Karpas-422 (cell line): Measurements from ENCODE around the gene PALM3. TPM values are rescaled to one million over a fixed set of nuclear protein-coding genes. Genes with fewer than 3 reads are reported as not detected.
A peak's percentile ranks its signal among the peaks of the same experiment; 100 is the strongest.

Source experiments
- DNase-seq: peaks from one replicate; pipeline ENCODE4 v3.0.0-alpha.2; 2015
- H2AFZ ChIP-seq: fragments of 200-600 bp; sonication (generic); 2 replicates; pipeline ENCODE4 v1.6.1; 2014; ENCODE audit warnings: antibody characterized with exemption, low read length, mixed read lengths
- H3K27ac ChIP-seq: fragments of 200-600 bp; sonication (generic); 2 replicates; pipeline ENCODE4 v1.5.1; 2014; ENCODE audit warnings: mild to moderate bottlenecking, low read length, moderate library complexity
- H3K27me3 ChIP-seq: fragments of 200-600 bp; sonication (generic); 2 replicates; pipeline ENCODE4 v1.6.1; 2014; ENCODE audit warnings: low read length, mixed read lengths
- H3K36me3 ChIP-seq: fragments of 200-600 bp; sonication (generic); 2 replicates; pipeline ENCODE4 v1.6.1; 2014; ENCODE audit warnings: low read length, mixed read lengths; ENCODE audit not compliant: insufficient read depth
- H3K4me1 ChIP-seq: fragments of 200-600 bp; sonication (generic); 2 replicates; pipeline ENCODE4 v1.6.1; 2014; ENCODE audit warnings: mild to moderate bottlenecking, low read length, mixed read lengths
- H3K4me2 ChIP-seq: fragments of 200-600 bp; sonication (generic); 2 replicates; pipeline ENCODE4 v1.6.1; 2014; ENCODE audit warnings: low read length, low read depth, mild to moderate bottlenecking; ENCODE audit not compliant: poor library complexity, severe bottlenecking
- H3K4me3 ChIP-seq: fragments of 200-600 bp; sonication (generic); 2 replicates; pipeline ENCODE4 v1.5.1; 2014; ENCODE audit warnings: mild to moderate bottlenecking, antibody characterized with exemption, low read length, mixed read lengths
- H3K79me2 ChIP-seq: fragments of 200-600 bp; sonication (generic); 2 replicates; pipeline ENCODE4 v1.6.1; 2014; ENCODE audit warnings: mild to moderate bottlenecking, low read length, mixed read lengths
- H3K9ac ChIP-seq: fragments of 200-600 bp; sonication (generic); 2 replicates; pipeline ENCODE4 v1.6.0; 2014; ENCODE audit warnings: low read length
- H3K9me2 ChIP-seq: fragments of 200-600 bp; sonication (generic), shearing (Covaris generic); replicated peaks from 2 replicates; pipeline ENCODE4 v1.6.0; 2014; ENCODE audit warnings: mild to moderate bottlenecking, low read length, moderate library complexity; ENCODE audit not compliant: insufficient read depth
- H3K9me3 ChIP-seq: fragments of 300-700, 200-600 bp; sonication (generic); 2 replicates; pipeline ENCODE4 v1.6.1; 2014; ENCODE audit warnings: low read length, mixed read lengths
- H4K20me1 ChIP-seq: fragments of 200-600 bp; sonication (generic); 2 replicates; pipeline ENCODE4 v1.6.1; 2014; ENCODE audit warnings: mild to moderate bottlenecking, antibody characterized with exemption, low read length, low read depth; ENCODE audit not compliant: insufficient read depth
- total RNA-seq: library from RNA; depleted of rRNA; stranded (reverse); fragments of >200 nt; shearing (Covaris generic); gene quantifications from 2 replicates; pipeline ENCODE4 v1.2.3, GENCODE V29; 2014; ENCODE audit warnings: low replicate concordance

PALM3 gene
- total RNA-seq, 1 experiment from 2014 or later, result not detected

DNA sequence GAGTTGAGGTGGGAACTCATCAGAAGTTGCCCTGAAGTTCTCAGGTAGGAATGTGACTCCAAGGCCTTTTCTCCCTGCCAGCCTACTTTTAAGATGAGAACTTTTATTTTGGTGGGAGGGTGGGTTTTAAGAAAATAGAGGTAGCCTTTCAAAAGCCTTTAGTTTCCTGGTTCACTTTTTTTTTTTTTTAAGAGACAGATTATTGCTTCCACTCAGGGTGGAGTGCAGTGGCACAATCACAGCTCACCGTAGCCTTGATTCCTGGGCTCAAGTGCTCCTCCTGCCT lies 20.7 kb upstream of the PALM3 start:
- Histone ChIP-seq H3K4me3 (no peak overlapping the region), H3K9me2 (no peaks in the 10 kb centered on the region), H3K79me2 (no peaks in the 10 kb centered on the region), H3K4me2 (no peak overlapping the region), H3K27ac (no peak overlapping the region), H3K9me3 (no peaks in the 10 kb centered on the region), H4K20me1 (no peaks in the 10 kb centered on the region), H3K27me3 (no peaks in the 10 kb centered on the region), H3K9ac (no peak overlapping the region), H3K36me3 (no peaks in the 10 kb centered on the region), H2AFZ (no peak overlapping the region), H3K4me1 (peaks cover 20% of the 10 kb centered on the region)
- DNase-seq, result no peak

DNA sequence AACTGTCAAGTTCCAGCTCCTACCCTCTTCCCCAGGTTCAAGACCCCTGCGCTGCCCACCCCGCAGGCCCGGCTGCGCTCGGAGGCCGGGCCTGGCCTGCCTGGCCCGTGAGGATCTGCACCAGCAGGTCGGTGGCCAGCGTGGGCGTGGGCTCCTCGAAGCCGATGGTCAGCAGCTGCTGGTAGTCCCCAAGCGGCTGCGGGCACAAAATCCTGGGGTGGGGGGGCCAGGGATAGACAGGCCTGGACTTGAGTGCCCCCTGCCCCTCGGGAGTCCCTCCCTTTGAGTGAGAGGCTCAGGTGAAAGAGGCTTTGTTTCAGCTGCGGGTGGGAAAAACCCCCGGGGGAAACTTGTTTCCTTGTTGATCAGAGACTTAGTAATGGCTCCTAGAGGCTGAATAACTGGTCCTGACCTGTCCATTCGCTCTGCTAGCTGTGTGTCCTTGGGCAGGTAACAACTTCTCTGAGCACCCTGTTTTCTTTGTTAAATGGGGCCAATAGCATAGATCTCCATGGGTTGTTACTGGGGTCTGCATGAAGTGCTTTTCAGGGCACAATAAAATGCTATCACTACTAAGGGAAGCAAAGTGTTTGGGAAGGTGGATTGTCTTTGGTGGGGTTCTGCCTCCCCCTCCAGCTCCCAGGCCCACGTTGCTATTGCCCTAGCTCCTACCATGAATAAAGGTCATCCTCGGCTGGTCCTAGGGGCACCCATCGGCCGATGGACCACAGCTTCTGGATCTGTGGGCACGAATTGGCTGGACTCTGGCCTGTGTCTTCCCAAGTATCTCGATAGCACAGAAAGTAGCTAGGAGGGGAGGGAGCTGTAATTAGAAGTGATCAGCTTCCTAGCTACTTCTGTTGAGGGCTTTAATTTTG lies 20.2 kb upstream of the PALM3 start:
- H3K9me3 ChIP-seq, result no peaks in the 10 kb centered on the region
- no peak overlapping the region for H3K27ac ChIP-seq
- peak overlapping the region; percentile 74 for H3K9ac ChIP-seq
- no peaks in the 10 kb centered on the region for H4K20me1 ChIP-seq
- no peak for DNase-seq
- no peaks in the 10 kb centered on the region for H3K36me3 ChIP-seq
- no peaks in the 10 kb centered on the region for H3K79me2 ChIP-seq
- H3K9me2 ChIP-seq, result no peaks in the 10 kb centered on the region
- peak overlapping the region; percentile 75 for H3K4me3 ChIP-seq
- H2AFZ ChIP-seq, result peak overlapping the region; percentile 87; the same call in 1 of the 2 replicates
- peaks cover 20% of the 10 kb centered on the region for H3K4me1 ChIP-seq
- H3K4me2 ChIP-seq, result peak overlapping the region; percentile 86
- H3K27me3 ChIP-seq, result no peaks in the 10 kb centered on the region

DNA sequence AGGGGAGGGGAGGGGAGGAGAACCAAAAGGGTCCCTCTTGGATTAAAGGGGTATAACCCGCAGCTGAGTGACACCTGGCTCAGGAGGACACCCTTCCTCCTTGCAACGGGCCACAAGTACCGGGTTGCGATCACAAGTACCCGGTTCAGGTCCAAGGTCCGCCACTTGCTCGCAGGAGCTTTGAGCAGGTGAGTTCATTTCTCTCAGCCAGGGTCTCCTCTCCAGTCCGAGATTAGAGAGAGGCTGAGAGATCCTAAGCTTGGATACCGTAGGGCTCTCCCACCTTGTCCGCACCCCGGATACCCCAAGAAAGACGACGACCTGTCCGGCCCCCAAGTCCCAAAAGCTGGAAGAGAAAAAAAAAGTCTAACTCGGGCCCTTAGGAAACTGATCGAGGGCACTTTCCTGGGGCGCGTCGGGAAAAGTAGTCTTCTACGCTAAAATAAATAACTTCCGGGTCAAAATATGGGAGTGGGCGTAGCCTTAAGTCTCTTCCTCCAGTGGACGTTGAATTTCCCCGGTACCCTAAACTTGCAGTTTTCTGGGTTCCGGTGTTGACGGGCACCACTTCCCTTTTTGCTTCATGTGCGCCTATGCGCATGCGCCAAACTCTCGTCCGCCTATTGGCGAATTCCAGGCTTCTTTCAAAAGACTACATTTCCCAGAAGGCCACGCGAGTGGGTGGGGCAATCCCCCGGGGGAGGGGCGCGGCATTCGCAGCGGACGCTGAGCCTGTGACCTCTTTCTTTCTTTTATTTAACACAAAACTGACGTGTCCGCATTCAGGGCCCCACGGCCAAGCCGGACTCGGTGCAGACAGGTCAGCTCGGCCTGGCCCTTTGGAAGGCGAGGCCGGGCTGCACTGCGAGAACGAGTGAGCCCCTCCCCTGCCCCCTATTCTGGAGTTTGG lies 19.3 kb upstream of the PALM3 start:
- Histone ChIP-seq H3K4me3 (peak overlapping the region; percentile 85), H3K9me2 (no peaks in the 10 kb centered on the region), H3K4me1 (peaks cover 20% of the 10 kb centered on the region), H3K27ac (0 out of 2 replicates have a peak overlapping the region, but pooled peaks have one; percentile 49), H4K20me1 (no peaks in the 10 kb centered on the region), H3K9me3 (no peaks in the 10 kb centered on the region), H3K4me2 (peak overlapping the region; percentile 86), H3K9ac (peak overlapping the region; percentile 80), H3K36me3 (no peaks in the 10 kb centered on the region), H3K27me3 (no peaks in the 10 kb centered on the region), H3K79me2 (no peaks in the 10 kb centered on the region), H2AFZ (peak overlapping the region; percentile 92)
- peak; percentile 100 for DNase-seq

DNA sequence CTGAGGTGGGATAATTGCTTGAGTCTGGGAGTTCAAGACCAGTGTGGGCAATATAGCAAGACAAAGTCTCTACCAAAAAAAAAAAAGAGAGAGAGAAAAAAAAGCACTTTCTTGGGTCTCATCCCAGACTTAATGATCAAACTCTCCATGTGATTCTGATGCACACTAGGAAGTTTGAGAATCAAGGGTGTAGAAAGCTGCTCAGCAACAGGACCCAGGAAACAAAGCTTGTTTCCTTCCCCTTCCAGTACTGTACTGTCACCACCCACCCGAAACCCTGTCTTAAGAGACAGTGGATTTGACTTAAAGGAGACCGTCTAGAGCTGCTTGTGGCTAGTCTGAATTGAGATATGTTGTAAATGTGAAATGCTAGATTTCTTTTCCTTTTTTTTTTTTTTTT lies 16.5 kb upstream of the PALM3 start:
- Histone ChIP-seq H3K79me2 (no peaks in the 10 kb centered on the region), H3K4me2 (no peak overlapping the region)
- peak; percentile 35 for DNase-seq

DNA sequence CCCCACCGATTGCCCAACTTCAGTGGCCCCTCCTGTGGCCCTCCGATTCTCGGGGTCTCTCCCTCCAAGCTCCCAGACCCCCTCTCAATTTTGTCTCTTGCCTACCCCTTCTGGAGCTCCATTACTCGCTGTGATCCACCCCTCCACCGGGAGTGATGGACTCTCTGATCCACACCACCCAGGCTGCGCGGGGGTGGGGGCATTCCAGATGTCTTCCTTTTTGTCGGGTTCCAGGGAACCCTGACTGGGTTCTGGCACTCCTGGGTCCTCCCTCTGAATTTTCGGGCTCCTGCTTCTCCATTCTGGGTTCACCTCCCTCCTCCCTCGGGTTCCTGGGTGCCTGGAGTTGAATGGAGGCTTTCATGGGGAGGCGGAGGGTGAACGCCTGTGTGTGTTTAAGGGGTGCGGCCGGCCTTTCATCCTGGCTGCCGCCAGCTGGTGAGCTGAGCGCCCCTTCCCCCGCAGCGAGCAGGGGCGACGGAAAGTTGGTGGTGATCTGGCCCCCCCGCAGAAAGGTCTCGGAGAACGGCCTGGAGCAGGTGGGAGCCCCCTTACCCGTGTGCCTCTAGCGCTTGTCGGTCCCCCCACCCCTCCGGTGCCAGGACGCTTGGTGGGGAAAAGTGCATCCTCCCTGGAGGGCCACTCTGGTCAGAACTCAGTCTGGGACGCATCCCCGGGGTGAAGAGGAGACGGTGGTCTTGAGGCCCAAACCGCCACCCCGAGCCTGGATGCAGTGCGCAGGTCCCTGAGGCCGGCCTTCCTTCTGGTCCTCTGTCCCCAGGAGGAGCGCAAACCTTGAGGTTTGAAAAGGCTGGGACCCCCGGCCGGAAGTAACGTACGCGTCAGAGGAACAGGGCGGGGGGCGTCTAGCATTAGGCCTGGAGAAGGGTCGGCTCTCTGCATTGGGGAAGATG lies 12.3 kb upstream of the PALM3 start:
- no peak overlapping the region for H3K27ac ChIP-seq
- peak; percentile 53 for DNase-seq
- peak overlapping the region; percentile 77 for H3K4me3 ChIP-seq

More for the DNA sequence above, 16.5 kb upstream of the PALM3 start:
- no peaks in the 10 kb centered on the region for H3K27me3 ChIP-seq
- H4K20me1 ChIP-seq, result no peaks in the 10 kb centered on the region
- H3K9ac ChIP-seq, result no peak overlapping the region
- no peak overlapping the region for H2AFZ ChIP-seq
- no peaks in the 10 kb centered on the region for H3K9me3 ChIP-seq
- H3K9me2 ChIP-seq, result no peaks in the 10 kb centered on the region
- peaks cover 37% of the 10 kb centered on the region for H3K4me1 ChIP-seq
- no peak overlapping the region for H3K27ac ChIP-seq
- H3K4me3 ChIP-seq, result no peak overlapping the region
- no peaks in the 10 kb centered on the region for H3K36me3 ChIP-seq

DNA sequence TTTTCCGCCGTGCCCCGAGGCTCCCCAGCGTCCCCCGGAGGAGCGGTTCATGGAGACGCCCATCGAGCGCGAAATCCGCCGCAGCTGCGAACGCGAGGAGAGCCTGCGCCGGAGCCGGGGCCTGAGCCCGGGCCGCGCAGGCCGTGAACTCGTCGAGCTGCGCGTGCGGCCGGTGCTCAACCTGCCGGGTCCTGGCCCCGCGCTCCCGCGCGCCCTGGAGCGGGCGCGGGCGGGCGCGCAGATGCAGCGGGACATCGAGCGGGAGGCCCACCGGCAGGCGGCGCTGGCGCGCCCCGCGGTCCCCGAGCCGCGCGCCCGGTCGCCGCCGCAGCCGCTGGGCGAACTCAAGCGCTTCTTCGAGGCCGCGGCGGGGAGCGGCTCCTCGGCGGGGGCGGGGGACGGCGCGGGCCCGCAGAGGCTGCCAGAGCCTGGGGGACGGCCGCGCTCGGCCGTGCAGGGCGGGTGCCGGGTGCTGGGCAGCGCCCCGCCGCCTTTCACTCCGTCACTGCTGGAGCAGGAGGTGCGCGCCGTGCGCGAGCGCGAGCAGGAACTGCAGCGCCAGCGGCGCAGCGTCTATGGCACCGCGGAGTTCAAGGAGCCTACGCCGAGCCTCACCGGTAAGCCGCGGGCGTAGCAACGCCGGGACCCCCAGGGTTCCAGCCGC lies 11.5 kb upstream of the PALM3 start:
- Histone ChIP-seq H3K27me3 (no peaks in the 10 kb centered on the region; the same call in 1 of the 2 replicates), H3K9me3 (no peaks in the 10 kb centered on the region), H3K9ac (peak overlapping the region; percentile 75), H3K9me2 (no peaks in the 10 kb centered on the region), H3K79me2 (no peaks in the 10 kb centered on the region), H3K36me3 (no peaks in the 10 kb centered on the region), H3K4me1 (peaks cover 34% of the 10 kb centered on the region), H2AFZ (peak overlapping the region; percentile 85; the same call in 1 of the 2 replicates), H3K4me3 (peak overlapping the region; percentile 77), H3K4me2 (peak overlapping the region; percentile 98), H3K27ac (no peak overlapping the region), H4K20me1 (no peaks in the 10 kb centered on the region)
- peak; percentile 92 for DNase-seq

More for the DNA sequence above, 12.3 kb upstream of the PALM3 start:
- Histone ChIP-seq H3K9me3 (no peaks in the 10 kb centered on the region), H4K20me1 (no peaks in the 10 kb centered on the region), H3K36me3 (no peaks in the 10 kb centered on the region), H3K9ac (peak overlapping the region; percentile 75), H3K4me2 (peak overlapping the region; percentile 98), H3K9me2 (no peaks in the 10 kb centered on the region), H3K4me1 (peaks cover 34% of the 10 kb centered on the region), H3K79me2 (no peaks in the 10 kb centered on the region), H3K27me3 (no peaks in the 10 kb centered on the region; the same call in 1 of the 2 replicates), H2AFZ (peak overlapping the region; percentile 85; the same call in 1 of the 2 replicates)

DNA sequence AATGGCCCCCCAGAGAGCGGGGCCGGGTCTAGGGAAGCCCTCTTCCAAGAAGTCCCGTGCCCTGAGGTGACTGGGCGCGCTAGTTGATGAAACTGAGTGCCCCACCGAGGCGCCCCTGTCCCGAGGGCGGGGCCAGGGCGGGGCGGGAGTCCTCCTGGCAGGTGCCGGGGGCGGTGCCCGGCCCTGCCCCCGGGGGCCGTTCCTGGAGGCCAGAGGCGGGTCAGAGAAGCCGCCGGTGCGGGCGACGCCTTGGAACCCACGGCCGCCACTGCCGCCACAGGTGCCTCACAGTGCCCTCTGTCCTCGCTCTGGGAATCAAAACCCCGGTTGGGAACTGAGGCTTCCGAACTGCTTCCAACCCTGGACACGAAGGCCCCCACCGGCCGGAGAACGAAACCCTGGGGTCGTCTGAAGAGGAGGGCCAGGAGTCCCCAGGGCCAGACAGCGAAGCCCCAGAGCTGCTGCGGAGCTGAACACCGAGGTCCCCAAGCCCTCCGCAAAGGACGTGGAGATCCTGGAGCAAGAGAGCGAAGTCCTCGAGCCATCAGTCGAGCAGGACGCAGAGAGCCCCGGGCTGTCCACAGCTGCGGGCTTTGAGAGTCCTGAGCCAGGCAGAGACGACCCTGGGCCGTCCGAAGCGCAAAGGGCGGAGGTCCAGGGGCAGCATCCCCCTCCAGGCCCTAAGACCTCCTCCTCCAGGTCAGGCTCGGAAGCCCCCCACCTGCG lies 10.8 kb upstream of the PALM3 start, which contains the start of gene MISP3:
Gene MISP3, plus strand, starts transcription at position 252 of the 726 bp plus-strand sequence. CDS start 524 bp downstream, outside the sequence.
- Histone ChIP-seq H3K9me2 (no peaks in the 10 kb centered on the region), H3K27ac (no peak within 1 kb of the TSS), H3K9me3 (no peaks in the 10 kb centered on the region), H4K20me1 (no peaks in the 10 kb centered on the region), H3K4me3 (peak within 1 kb of the TSS; percentile 77), H3K9ac (peak within 1 kb of the TSS; percentile 75), H3K79me2 (no peaks in the 10 kb centered on the region), H3K4me1 (peaks cover 34% of the 10 kb centered on the region), H3K4me2 (peak within 1 kb of the TSS; percentile 98), H3K27me3 (no peaks in the 10 kb centered on the region; the same call in 1 of the 2 replicates), H2AFZ (peak within 1 kb of the TSS; percentile 94), H3K36me3 (no peaks in the 10 kb centered on the region)
- peak; percentile 62 for DNase-seq
